ENCODE results near the gene VPS16.

DNA sequence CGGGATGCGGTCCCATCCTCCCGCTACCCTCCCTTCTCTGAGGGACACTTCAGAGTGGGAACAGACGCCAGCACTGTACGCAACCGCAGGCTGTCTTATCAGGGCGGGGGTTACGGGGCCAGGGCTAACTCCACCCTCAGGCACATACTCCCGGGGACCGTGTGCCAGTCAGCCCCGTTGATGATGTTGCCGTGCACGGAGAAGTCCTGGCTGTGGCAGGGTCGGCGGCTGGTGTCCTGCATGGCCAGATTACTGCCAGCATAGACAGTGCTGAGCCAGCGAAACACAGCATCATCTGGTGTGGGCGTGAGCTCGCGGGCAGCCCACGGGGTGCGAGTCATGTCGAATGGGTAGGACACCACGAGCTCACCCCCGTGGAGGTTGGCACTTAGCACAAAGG, 45.1 kb upstream of the VPS16 start:
- TF ChIP-seq, protein P1, sequence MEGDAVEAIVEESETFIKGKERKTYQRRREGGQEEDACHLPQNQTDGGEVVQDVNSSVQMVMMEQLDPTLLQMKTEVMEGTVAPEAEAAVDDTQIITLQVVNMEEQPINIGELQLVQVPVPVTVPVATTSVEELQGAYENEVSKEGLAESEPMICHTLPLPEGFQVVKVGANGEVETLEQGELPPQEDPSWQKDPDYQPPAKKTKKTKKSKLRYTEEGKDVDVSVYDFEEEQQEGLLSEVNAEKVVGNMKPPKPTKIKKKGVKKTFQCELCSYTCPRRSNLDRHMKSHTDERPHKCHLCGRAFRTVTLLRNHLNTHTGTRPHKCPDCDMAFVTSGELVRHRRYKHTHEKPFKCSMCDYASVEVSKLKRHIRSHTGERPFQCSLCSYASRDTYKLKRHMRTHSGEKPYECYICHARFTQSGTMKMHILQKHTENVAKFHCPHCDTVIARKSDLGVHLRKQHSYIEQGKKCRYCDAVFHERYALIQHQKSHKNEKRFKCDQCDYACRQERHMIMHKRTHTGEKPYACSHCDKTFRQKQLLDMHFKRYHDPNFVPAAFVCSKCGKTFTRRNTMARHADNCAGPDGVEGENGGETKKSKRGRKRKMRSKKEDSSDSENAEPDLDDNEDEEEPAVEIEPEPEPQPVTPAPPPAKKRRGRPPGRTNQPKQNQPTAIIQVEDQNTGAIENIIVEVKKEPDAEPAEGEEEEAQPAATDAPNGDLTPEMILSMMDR (IDR thresholded peaks at IDR 0.05) = no peak
- TF ChIP-seq POLR2A (IDR thresholded peaks at IDR 0.05) = no peak
